Measurements from ENCODE around the gene TIMP2. TPM values are rescaled to one million over a fixed set of nuclear protein-coding genes. Genes with fewer than 3 reads are reported as not detected.

The TIMP2 gene
- total and polyA plus RNA-seq, 2 of the 4 experiments (the other 2 are of a cell fraction), result 43.9 to 416 TPM

- peak overlapping the region; percentile 15; the same call in 1 of the 2 replicates for H2AK5ac ChIP-seq (ENCODE audit: low read depth, low read length)
- dilution Hi-C loops (cut with HindIII; ENCODE audit: low sequenced_read_pairs, unreplicated experiment), result no loop called here
- peak; percentile 37 for TF ChIP-seq CTCF (conservative IDR thresholded peaks at IDR 0.05; ENCODE audit: low read depth, low read length)
- peak; percentile 18; the same call in 1 of the 2 replicates for TF ChIP-seq RAD21 (IDR thresholded peaks at IDR 0.05; ENCODE audit: low read length)
- TF ChIP-seq POLR2A (IDR thresholded peaks at IDR 0.05; ENCODE audit: low read depth, low read length), result no peak
- H4K91ac ChIP-seq (ENCODE audit: insufficient read depth, low read depth, low read length), result no peak overlapping the region
- no peak overlapping the region for H3K4ac ChIP-seq (ENCODE audit: low read depth, low read length)
- H3K14ac ChIP-seq (replicated peaks; ENCODE audit: low read depth, low read length), result no peak overlapping the region
- no peak overlapping the region for H2AK9ac ChIP-seq (replicated peaks; ENCODE audit: low read depth, low read length, poor library complexity)
- no peaks in the 10 kb centered on the region for H3K9me3 ChIP-seq (ENCODE audit: control insufficient read depth, insufficient read depth, low read length)
- H3K4me1 ChIP-seq (ENCODE audit: control insufficient read depth, insufficient read depth, low read length), result peaks cover 11% of the 10 kb centered on the region
- no TSS peak for BruUV-seq (replicated peaks)
- CTCF ChIA-PET, result no interaction called here
- no peak overlapping the region for H2BK15ac ChIP-seq (ENCODE audit: low read depth, low read length)
- H3K9ac ChIP-seq (ENCODE audit: low read depth, low read length), result no peak overlapping the region
- peaks cover 16% of the 10 kb centered on the region for H3K9me1 ChIP-seq (ENCODE audit: insufficient read depth, low read length)
- no peak overlapping the region for H3K23ac ChIP-seq (ENCODE audit: low read depth, low read length)
- peak overlapping the region; percentile 23 for H2AFZ ChIP-seq (replicated peaks; ENCODE audit: low read length, poor library complexity)
- no peak overlapping the region for H3K18ac ChIP-seq (ENCODE audit: low read depth, low read length)
- no peak overlapping the region for H2BK120ac ChIP-seq (ENCODE audit: low read depth, low read length)
- no peak overlapping the region for H3K4me3 ChIP-seq (ENCODE audit: insufficient read depth, low read depth, low read length)
- no peak overlapping the region for H4K8ac ChIP-seq (ENCODE audit: low read depth in 2 of 2, low read length in 2 of 2)
- peak; percentile 33 for DNase-seq
- H3K56ac ChIP-seq (ENCODE audit: extremely low read depth, insufficient read depth, low read length), result no peak overlapping the region
- H2BK5ac ChIP-seq (ENCODE audit: low read depth, low read length, poor library complexity, severe bottlenecking), result no peak overlapping the region
- 77% methylated on average over 10 of the region's 10 CpGs; no CpG with 5 or more reads in 1 of the 2 experiments for WGBS, 2 experiments (ENCODE audit: extremely low coverage in 2 of 2, insufficient read length in 1 of 2)
- H3K27me3 ChIP-seq (ENCODE audit: control insufficient read depth, insufficient read depth, low read length), result no peaks in the 10 kb centered on the region
- H2BK20ac ChIP-seq (ENCODE audit: low read depth, low read length), result no peak overlapping the region
- no peak overlapping the region for H4K5ac ChIP-seq (ENCODE audit: low read depth, low read length)
- H3K36me3 ChIP-seq (ENCODE audit: control insufficient read depth, insufficient read depth, low read length), result no peaks in the 10 kb centered on the region; the same call in 1 of the 2 replicates
- intact Hi-C loops (cut with micrococcal nuclease), result no loop called here
- in situ Hi-C loops (cut with MboI; ENCODE audit: low sequenced_read_pairs), result no loop called here
- no peak overlapping the region for H3K27ac ChIP-seq (ENCODE audit: insufficient read depth, low read length)
- peaks cover 16% of the 10 kb centered on the region for H4K20me1 ChIP-seq (ENCODE audit: insufficient read depth, low read length)
- no peak overlapping the region for H3K4me2 ChIP-seq (ENCODE audit: low read depth, low read length)
- POLR2A ChIA-PET (ENCODE audit: unreplicated experiment), result no interaction called here
- peaks cover 0 to 22% of the 10 kb centered on the region in 2 experiments; a peak in 2 of 4 replicates for H3K79me1 ChIP-seq (ENCODE audit: low read depth in 1 of 2, low read length in 2 of 2)
- ATAC-seq (ENCODE audit: low read depth), result no peak
Observed at GRCh38 chr17:78842881-78843565, 82.2 kb downstream of the TIMP2 start.
